GM12875 (cell line): ENCODE measurements around the gene GALNT18.

ENCODE experiments used
- H3K4me3 ChIP-seq: one replicate; pipeline ENCODE4 v1.5.1; 2011; ENCODE audit warnings: low read depth, low read length, control low read depth
- TF ChIP-seq, protein P1 (sequence below): IDR thresholded peaks from 2 replicates; pipeline ENCODE4 v1.5.1; 2011; ENCODE audit warnings: low read depth, mild to moderate bottlenecking, control low read depth, inconsistent platforms, low read length, moderate library complexity, borderline replicate concordance; ENCODE audit not compliant: insufficient read depth

GALNT18 gene

DNA sequence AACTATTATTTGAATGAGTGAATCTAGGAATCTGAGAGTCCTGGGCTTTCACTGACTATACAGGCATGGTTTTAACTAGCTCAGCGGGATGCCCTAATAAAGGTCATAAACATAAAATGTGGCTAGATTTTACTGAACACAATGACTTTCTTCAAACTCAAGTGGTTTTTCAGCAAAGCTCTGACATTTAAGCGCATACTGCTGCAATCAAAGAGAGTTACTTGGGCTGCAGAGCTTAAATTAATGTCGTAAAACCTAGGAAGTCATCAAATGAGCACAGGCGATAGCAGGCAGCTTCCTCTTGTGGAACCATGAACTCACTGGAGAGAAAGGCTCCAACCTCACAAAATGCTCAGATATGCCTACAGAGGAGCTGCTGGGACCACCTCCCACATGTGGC, 275.5 kb downstream of the GALNT18 start:
- no peak overlapping the region for H3K4me3 ChIP-seq
- TF ChIP-seq, protein P1, sequence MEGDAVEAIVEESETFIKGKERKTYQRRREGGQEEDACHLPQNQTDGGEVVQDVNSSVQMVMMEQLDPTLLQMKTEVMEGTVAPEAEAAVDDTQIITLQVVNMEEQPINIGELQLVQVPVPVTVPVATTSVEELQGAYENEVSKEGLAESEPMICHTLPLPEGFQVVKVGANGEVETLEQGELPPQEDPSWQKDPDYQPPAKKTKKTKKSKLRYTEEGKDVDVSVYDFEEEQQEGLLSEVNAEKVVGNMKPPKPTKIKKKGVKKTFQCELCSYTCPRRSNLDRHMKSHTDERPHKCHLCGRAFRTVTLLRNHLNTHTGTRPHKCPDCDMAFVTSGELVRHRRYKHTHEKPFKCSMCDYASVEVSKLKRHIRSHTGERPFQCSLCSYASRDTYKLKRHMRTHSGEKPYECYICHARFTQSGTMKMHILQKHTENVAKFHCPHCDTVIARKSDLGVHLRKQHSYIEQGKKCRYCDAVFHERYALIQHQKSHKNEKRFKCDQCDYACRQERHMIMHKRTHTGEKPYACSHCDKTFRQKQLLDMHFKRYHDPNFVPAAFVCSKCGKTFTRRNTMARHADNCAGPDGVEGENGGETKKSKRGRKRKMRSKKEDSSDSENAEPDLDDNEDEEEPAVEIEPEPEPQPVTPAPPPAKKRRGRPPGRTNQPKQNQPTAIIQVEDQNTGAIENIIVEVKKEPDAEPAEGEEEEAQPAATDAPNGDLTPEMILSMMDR: no peak

DNA sequence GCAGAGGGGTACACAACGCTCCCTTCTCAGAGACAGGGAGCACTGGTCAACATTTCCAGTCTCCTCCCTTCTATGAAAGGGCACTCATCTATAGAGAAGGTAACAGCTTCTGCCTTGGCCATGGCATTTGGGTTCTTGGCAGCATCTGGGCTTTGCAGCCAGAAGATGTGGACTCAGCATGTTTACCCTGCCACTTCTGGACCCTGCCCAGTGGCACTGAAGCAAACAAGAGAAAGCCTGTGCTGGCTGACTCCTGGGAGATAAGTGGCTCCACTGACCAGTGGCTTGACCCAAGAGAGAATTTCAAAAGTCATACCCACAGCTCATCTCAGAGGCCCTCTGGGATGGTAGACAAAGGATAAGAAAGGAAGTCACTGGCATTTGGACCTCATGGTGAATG, 276.7 kb downstream of the GALNT18 start:
- TF ChIP-seq, protein P1: no peak
- H3K4me3 ChIP-seq: no peak overlapping the region

DNA sequence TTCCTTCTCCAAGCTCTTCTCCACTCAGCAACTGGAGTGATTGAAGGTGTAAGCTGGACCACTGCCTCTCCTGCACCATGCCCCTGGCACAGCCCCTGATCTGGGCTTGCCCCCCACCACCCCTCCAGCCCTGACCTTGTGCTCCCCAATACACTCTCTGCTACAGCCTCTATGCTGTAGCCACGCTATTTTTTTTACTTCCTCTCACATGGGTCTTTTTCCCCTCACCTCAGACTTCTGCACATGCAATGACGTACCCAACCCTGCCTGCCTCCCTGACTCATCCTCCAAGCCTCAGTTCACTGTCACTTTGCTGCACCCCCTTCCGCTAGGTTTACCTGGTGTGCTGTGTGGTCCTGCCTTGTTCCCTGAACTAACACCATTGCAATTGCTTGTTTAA, 277.8 kb downstream of the GALNT18 start:
- TF ChIP-seq, protein P1: no peak
- no peak overlapping the region for H3K4me3 ChIP-seq

DNA sequence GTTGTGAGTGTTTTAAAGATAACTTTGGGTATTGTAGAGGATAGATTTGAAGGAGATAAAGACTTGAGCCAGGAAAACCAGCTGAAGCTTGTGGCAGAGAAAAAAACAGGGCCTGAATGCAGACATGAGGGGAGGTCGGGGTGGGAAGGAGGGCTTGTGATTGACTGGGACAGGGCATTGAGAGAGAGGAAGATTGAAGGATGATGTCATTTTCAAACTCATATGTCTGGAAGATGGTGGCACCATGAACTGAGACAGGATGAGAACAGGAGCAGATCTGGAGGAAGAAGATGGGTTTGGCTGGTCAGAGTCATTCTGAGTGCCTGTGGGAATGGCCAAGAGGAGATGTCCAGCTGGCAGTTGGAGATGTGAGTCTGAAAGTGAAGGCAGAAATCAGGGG, 283.5 kb downstream of the GALNT18 start:
- no peak overlapping the region for H3K4me3 ChIP-seq

DNA sequence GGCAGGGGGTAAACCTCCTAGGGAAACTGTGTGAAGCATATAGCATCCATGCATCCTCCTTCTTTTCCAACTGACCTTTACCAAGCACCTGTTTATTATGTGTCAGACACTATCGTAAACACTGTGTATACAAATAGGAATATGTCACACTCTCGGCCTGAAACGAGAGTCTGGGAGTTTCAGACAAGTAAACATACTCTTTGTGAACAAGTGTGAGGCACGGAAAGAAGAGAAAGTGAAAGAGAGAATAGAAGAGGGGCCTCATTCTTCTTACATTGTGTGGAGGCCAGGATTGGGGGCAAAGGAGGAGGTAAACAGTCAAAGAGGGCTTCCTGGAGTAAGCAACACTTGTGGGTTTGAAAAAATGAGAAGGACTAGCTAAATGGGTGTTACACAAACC, 285.1 kb downstream of the GALNT18 start:
- no peak overlapping the region for H3K4me3 ChIP-seq
- TF ChIP-seq, protein P1: no peak

More for the DNA sequence above, 283.5 kb downstream of the GALNT18 start:
- TF ChIP-seq, protein P1: no peak

DNA sequence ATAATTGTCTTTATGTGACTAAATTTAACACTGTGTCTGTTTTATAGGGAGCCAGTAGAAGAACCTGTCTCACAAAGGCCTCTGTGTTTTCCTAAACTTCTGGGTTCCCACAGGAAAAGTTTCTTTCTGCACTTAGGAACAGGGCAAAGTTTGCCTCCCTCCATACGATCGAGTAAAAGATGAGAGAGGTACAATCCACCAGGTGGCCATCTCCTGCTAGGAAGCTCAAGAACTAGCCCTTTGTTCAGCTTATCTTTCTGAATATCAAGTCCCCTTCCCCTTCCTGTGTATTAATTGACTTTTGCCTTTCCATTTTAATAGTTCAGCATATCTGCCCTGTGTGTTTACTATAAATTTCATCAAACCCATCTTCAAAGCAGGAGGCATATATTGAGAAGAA, 286.8 kb downstream of the GALNT18 start:
- TF ChIP-seq, protein P1: no peak
- H3K4me3 ChIP-seq: no peak overlapping the region

DNA sequence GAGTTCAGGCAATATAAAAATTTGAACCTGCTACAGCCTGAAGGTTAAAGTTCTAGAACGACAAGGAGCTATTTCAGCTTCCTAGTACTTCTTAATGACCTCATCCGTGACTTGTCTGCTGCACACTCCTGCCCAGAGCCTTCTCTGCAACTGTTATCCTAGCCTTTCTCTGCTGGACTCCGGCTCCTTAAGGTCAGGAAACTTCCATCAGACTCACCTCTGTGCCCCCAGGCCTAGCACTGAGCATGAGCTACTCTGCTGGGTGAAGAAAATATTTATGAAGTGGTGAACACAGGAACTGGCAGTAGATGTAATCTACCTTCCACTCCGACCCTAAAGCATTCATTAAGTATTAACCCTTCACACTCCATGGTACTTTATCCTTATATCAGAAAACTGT, 287.2 kb downstream of the GALNT18 start:
- no peak overlapping the region for H3K4me3 ChIP-seq
- TF ChIP-seq, protein P1: no peak
